DMS53 (cell line): ENCODE results near the gene ISM1.

Source experiments
- DNase-seq: peaks from one replicate; lab custom pipeline; 2025; lab: John Stamatoyannopoulos, UW

Gene ISM1

DNA sequence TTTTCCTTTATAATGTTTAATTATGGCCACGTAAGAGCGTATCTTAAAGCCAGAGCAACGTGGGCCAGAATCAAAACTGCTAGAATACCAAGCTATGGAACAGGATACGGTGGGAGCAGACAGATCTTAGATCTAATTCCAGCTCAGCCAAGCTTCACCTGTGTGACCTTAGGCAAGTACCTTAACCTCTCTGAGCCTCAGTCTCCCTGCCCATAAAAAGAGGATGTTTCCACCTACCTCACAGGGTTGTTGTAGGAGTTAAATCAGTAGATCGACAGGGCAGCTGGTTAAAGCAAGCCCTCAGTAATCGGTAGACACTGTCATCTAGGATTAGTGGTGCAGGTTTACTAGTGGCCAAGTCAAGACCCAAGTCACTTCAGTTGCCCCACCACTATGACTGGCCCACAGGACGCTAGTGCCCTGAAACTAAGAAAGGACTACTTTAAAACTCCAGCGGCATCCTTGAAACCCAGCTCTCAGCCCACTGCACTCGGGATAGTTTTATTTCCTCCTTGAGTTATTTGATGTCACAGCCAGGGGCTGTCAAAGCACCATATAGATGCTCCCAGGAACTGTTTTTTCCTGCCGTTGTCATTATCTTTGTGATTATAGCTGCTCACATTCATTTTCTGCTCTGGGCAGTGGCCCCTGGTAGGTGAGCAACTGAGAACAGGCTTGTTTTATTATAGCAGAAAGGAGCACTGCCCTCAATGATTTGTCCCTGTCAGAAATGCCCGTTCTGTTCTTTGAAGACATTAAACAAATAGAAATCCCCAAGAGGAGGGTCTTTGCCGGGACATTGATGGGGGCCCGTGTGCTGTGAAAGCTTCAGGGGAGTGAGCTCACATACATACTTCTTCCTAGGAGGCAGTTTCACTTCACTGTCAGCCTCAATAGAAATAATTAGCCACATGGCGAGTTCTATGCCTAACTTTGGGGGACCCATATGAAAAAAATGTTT is 63.1 kb downstream of the ISM1 start:
- DNase-seq: no peak

- no peak for DNase-seq
Observed at GRCh38 chr20:13284830-13285229, 63.8 kb downstream of the ISM1 start.

- DNase-seq: no peak
Observed at GRCh38 chr20:13285408-13285807, 64.3 kb downstream of the ISM1 start.

- DNase-seq: no peak
Observed at GRCh38 chr20:13286052-13286451, 65.0 kb downstream of the ISM1 start.

DNA sequence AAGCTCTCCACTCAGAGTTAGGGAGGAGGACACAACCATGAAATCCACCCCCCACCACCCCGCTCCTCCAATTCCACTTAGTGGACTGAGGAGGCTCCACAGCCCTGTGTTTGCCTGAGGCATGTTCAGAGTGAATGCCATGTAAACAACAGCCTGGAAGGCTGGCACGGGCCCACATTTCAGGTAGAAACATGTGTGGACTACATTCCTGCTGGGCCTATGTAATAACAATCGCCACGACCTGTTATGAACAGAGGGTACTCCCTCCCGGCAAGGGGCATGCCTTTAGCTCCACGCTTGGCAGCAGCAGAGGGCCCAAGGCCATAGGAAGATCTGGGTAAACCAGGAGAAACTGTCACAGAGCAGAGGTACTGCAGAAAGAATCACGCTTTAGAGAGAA is 65.5 kb downstream of the ISM1 start:
- DNase-seq: no peak

GRCh38 chr20:13288357-13288756 is 67.3 kb downstream of the ISM1 start:
- DNase-seq: no peak

DNA sequence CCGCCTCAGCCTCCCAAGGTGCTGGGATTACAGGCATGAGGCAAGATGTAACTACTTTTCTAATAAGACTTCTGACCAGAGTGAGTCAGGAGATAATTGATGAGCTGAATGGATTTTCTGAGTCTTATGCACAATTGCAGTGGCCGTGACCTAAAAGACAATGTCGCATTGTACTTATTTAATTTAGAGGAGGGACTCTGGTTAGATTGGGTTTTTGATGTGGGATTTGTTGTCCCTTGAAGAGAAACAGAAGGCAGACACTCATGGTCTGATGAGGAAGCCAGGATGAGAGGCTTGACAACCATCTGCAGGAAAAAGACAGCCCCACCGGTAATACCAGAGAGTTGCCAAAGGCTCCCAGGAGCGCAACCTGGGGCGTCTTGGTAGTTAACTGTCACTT is 68.0 kb downstream of the ISM1 start:
- DNase-seq: no peak

DNA sequence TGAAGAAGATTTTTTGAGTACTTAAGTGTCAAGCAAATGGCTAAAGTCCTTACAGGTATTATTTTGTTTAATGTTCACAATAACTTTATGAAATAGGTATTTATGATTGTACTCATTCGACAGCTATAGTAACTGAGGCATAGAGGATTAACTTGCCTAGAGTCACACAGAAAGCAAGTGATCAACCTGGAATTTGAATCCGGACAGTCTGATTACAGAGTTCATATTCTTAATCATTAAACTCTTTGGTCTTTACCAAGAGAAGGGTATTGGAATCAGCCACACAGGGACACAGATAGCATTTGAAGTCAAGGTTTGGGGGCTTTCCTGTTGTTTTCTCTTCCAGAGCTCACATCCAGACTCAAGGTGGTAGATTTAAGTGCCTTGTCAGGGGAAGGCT is 69.7 kb downstream of the ISM1 start:
- no peak for DNase-seq

DNA sequence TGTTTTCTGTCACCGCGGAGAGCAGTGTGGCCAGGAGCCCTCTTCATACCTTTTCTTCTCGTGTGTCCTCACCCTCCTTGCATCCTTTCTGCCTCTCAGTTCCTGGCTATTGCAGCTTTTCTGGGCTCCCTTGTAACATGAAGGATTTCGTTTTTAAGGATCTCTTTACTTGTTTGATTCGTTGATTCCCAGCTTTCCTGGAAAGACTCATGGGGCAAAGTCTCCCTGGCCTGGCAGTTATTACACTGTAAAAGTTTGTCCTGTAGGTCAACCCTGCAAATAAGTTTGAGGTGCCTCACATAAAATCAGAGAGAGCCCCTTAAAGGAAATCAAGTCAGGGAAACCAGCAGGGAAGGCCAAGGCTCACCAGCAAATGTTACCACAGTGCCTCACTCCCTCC is 70.1 kb downstream of the ISM1 start:
- DNase-seq: no peak

- DNase-seq: no peak
Observed at GRCh38 chr20:13292201-13292885, 71.3 kb downstream of the ISM1 start.

GRCh38 chr20:13294522-13294921 is 73.4 kb downstream of the ISM1 start:
- no peak for DNase-seq

DNA sequence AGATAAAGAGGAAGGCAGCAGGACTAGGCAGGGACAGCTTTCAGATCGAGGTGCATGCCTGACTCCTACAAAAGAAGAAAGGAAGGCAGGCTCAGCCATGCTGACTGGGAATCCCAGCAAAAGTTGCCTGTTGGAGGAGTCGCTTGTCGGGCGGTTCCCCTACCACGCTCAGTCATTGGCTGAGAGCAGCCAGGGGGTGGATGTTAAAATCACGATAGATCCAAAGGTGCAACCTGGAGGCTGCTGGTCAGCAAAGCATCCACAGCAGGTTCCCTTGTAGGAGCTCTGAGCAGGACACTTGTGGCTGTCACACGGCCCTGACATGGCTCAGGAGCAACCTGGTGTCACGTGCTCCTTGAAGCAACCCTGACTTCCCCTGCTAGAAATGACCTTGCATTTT is 74.6 kb downstream of the ISM1 start:
- no peak for DNase-seq

- DNase-seq: no peak
Observed at GRCh38 chr20:13296070-13296469, 75.0 kb downstream of the ISM1 start.

GRCh38 chr20:13297147-13297899 is 76.2 kb downstream of the ISM1 start:
- DNase-seq: no peak

GRCh38 chr20:13298692-13299373 is 77.8 kb downstream of the ISM1 start:
- DNase-seq: no peak

DNA sequence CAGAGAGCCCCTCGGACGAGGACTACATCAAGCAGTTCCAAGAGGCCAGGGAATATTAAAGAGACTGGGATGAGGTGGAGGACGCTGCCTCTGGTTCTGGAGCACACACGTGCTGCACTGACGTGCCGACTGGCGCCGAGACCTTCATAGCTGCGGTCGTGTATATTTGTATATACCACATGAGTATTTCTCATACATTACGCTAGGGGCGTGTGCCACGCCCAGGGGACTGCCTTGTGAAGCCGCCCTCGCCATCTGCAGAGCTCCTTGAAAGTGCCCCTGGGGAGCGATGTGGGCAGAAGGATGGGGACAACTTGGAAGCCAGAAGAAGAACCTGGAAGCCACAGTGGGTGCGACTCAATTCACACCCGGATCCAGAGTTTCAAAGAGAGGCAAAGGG is 78.3 kb downstream of the ISM1 start:
- no peak for DNase-seq

- no peak for DNase-seq
Observed at GRCh38 chr20:13301596-13301995, 80.5 kb downstream of the ISM1 start.

DNA sequence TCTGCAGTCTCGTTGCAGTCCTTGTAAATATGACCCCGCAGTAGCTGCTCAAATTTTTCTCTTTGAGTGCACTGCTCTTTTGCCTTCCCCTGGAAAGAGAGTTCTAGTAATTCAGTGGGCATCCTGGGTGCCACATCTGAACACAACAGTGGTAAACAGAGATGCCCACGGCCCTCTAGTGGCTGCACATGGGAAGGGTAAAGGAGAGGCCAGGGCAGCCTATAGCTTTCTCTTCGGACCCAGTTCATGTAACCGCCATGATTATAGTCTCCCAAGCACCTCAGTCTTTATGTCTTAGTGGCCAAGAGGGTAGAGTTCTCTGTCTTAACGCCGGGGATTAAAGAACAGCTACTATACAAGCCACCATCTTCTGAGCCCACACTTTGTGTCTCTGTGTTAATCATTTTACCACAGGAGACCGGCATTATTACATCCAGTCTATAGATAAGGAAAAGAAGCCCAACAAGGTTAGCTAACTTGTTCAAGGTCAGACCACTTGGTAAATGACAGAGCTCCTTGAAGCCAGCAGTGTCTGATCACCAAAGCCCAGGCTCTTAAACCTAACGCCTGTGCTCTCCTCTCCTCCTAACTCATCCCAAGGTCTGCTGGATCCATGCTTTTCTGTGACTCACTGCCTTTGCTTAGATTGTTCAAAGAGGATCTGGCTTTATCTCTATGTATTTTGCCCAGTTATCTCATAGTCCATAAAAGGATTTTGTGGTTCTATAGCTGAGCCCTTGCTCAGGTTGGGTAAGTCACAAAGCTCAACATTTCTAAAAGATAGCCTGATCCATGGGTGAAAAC is 81.8 kb downstream of the ISM1 start:
- peak; percentile 72 for DNase-seq

GRCh38 chr20:13305284-13305683 is 84.2 kb downstream of the ISM1 start:
- DNase-seq: no peak

DNA sequence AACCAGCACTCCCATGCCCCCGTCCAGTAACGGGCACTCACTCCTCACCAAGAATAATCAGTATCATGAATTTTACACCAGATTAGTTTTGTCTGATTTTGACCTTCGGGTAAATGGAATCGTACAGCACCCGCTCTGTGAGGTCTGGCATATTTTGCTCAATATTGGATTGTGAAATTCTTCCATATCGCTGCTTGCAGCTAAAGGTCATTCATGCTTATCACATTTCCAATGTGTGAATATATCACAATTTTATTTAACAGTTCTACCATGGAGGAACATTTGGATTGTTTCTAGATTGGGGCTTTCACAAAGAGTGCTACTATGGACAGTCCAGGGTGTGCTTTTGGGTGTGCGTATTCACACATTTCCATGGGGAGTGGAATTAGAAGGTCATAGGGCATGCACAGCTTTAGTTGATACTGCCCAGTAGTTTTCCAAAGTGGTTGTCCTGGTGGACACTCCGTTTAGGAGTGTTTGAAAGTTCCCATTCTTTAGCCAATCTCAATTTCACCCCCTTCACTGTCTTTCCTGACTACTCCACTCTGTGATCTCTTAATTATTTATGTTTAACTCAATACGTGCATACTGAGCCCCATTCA is 86.6 kb downstream of the ISM1 start:
- DNase-seq: no peak

DNA sequence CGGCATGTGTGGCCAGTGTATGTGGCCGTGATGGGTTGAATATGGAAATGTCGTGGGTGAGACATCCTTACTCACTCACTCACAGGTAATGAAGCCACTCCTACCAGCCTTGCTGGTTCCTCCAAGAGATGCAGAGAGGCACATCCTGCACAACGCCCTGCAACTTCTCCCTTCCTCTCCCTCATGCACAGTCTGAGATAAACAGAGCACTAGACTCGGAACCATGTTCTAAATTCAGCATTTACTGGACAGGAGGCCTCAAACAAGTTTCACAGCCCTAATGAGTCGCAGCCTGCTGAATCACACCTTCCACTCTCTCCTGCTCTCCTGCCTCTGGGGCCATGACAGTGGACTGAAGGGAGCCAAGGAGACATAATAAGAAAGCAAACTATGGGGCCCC is 91.2 kb downstream of the ISM1 start:
- DNase-seq: no peak
